Neuronal stem cell (in vitro differentiated cells): Measurements from ENCODE around the gene WDR83.

Experiments used
- DNase-seq: peaks from one replicate; pipeline ENCODE4 v3.0.0-alpha.2; 2013; ENCODE audit warnings: low spot score
- H2AFZ ChIP-seq: one replicate; pipeline ENCODE4 v1.6.1; 2013; ENCODE audit warnings: mild to moderate bottlenecking, low read length, inconsistent platforms
- H2AK5ac ChIP-seq: 2 replicates; pipeline ENCODE4 v1.6.1; 2013; ENCODE audit warnings: low read depth, mild to moderate bottlenecking, inconsistent platforms, low read length, moderate library complexity, mixed read lengths
- H2BK120ac ChIP-seq: 2 replicates; pipeline ENCODE4 v1.6.1; 2013; ENCODE audit warnings: low read depth, mild to moderate bottlenecking, inconsistent platforms, low read length, moderate library complexity, mixed read lengths
- H2BK12ac ChIP-seq: one replicate; pipeline ENCODE4 v1.6.1; 2013; ENCODE audit warnings: low read length, inconsistent platforms
- H2BK15ac ChIP-seq: 2 replicates; pipeline ENCODE4 v1.6.1; 2013; ENCODE audit warnings: mild to moderate bottlenecking, low read length, inconsistent platforms, mixed read lengths
- H2BK5ac ChIP-seq: one replicate; pipeline ENCODE4 v1.6.1; 2013; ENCODE audit warnings: inconsistent platforms, mild to moderate bottlenecking, low read length, moderate library complexity
- H3K14ac ChIP-seq: one replicate; pipeline ENCODE4 v1.6.1; 2013; ENCODE audit warnings: low read length, inconsistent platforms
- H3K18ac ChIP-seq: 2 replicates; pipeline ENCODE4 v1.6.1; 2013; ENCODE audit warnings: low read length, inconsistent platforms
- H3K23ac ChIP-seq: 2 replicates; pipeline ENCODE4 v1.6.1; 2013; ENCODE audit warnings: low read depth, mild to moderate bottlenecking, mixed read lengths, low read length, inconsistent platforms; ENCODE audit not compliant: poor library complexity
- H3K27ac ChIP-seq: replicated peaks from 3 replicates; pipeline ENCODE4 v1.5.1; 2013; ENCODE audit warnings: low read length, inconsistent platforms
- H3K27me3 ChIP-seq, 3 experiments: 2 replicates each; pipeline ENCODE4 v1.6.1; 2013; ENCODE audit warnings: low read length in 3 of 3, mild to moderate bottlenecking in 2 of 3, inconsistent platforms in 1 of 3, low read depth in 1 of 3, mixed read lengths in 1 of 3, moderate library complexity in 1 of 3; ENCODE audit not compliant: control insufficient read depth in 3 of 3, insufficient read depth in 3 of 3
- H3K36me3 ChIP-seq, 2 donors: replicated peaks in 1 of 2; 2 replicates each; pipeline ENCODE4 v1.6.1; 2013; ENCODE audit warnings: low read length in 2 of 2; ENCODE audit not compliant: control insufficient read depth in 2 of 2, insufficient read depth in 2 of 2
- H3K4ac ChIP-seq: 2 replicates; pipeline ENCODE4 v1.6.1; 2013; ENCODE audit warnings: inconsistent platforms, mild to moderate bottlenecking, low read length, moderate library complexity
- H3K4me1 ChIP-seq, 2 donors: 1 replicate in 1 of 2; 2 replicates in 1 of 2; pipeline ENCODE4 v1.6.1; 2013; ENCODE audit warnings: low read length in 2 of 2, low read depth in 1 of 2; ENCODE audit not compliant: control insufficient read depth in 2 of 2, insufficient read depth in 1 of 2
- H3K4me2 ChIP-seq: one replicate; pipeline ENCODE4 v1.6.1; 2013; ENCODE audit warnings: mild to moderate bottlenecking, low read length, inconsistent platforms; ENCODE audit not compliant: insufficient read depth, poor library complexity, severe bottlenecking
- H3K4me3 ChIP-seq, 2 donors: 2 replicates each; pipeline ENCODE4 v1.5.1; 2013; ENCODE audit warnings: low read length in 2 of 2, mild to moderate bottlenecking in 2 of 2, inconsistent platforms in 1 of 2, moderate library complexity in 1 of 2
- H3K79me1 ChIP-seq: one replicate; pipeline ENCODE4 v1.6.1; 2013; ENCODE audit warnings: low read depth, mild to moderate bottlenecking, inconsistent platforms, low read length, moderate library complexity
- H3K9ac ChIP-seq: one replicate; pipeline ENCODE4 v1.6.1; 2013; ENCODE audit warnings: mild to moderate bottlenecking, low read depth, low read length, inconsistent platforms; ENCODE audit not compliant: poor library complexity
- H3K9me3 ChIP-seq, 2 donors: replicated peaks in 1 of 2; 2 replicates each; pipeline versions ENCODE3 to v1.6.1; 2013; ENCODE audit warnings: low read length in 2 of 2, mild to moderate bottlenecking in 2 of 2, inconsistent platforms in 1 of 2, low read depth in 1 of 2, mixed read lengths in 1 of 2, moderate library complexity in 1 of 2; ENCODE audit not compliant: control insufficient read depth in 2 of 2, insufficient read depth in 1 of 2
- H4K8ac ChIP-seq: one replicate; pipeline ENCODE4 v1.6.1; 2013; ENCODE audit warnings: low read depth, mild to moderate bottlenecking, inconsistent platforms, low read length, moderate library complexity
- H4K91ac ChIP-seq: one replicate; pipeline ENCODE4 v1.6.1; 2013; ENCODE audit warnings: low read length, low read depth, mild to moderate bottlenecking, inconsistent platforms; ENCODE audit not compliant: poor library complexity
- WGBS, 2 donors: extraction: QIAGEN DNeasy Blood & Tissue Kit; methylation state at CpG; one replicate each; pipeline ENCODE4 v1.1.7; 2013; ENCODE audit warnings: missing lambda C conversion rate in 2 of 2, mixed read lengths in 1 of 2; ENCODE audit not compliant: insufficient read length in 2 of 2, insufficient replicate concordance in 1 of 2; ENCODE audit errors: extremely low coverage in 2 of 2; 5-methylcytosine and 5-hydroxymethylcytosine counted together

WDR83 gene

GRCh38 chr19:12655546-12655945 lies 11.1 kb upstream of the WDR83 start:
- H3K27ac ChIP-seq = no peak overlapping the region
- no peak overlapping the region for H2BK15ac ChIP-seq
- no peak overlapping the region for H2BK5ac ChIP-seq
- no peak overlapping the region for H4K91ac ChIP-seq
- no peak overlapping the region for H3K4me3 ChIP-seq
- H3K9ac ChIP-seq = no peak overlapping the region
- no peaks in the 10 kb centered on the region for H3K27me3 ChIP-seq
- no peak overlapping the region for H3K23ac ChIP-seq
- H2BK12ac ChIP-seq = no peak overlapping the region
- H3K36me3 ChIP-seq = peaks cover 21 to 57% of the 10 kb centered on the region in 2 donors
- no peak overlapping the region for H2AFZ ChIP-seq
- no peak overlapping the region for H3K4ac ChIP-seq
- H2AK5ac ChIP-seq = no peak overlapping the region
- no peak overlapping the region for H3K14ac ChIP-seq
- no peak overlapping the region for H4K8ac ChIP-seq
- H3K18ac ChIP-seq = no peak overlapping the region
- H3K79me1 ChIP-seq = peaks cover 4% of the 10 kb centered on the region
- no peak overlapping the region for H3K4me2 ChIP-seq
- H3K4me1 ChIP-seq = no peaks in the 10 kb centered on the region
- WGBS, 2 donors = no CpG with 5 or more reads among the region's 8 CpGs
- H3K9me3 ChIP-seq = peaks cover 0 to 2% of the 10 kb centered on the region in 2 donors
- H2BK120ac ChIP-seq = no peak overlapping the region
- DNase-seq = no peak

- Histone ChIP-seq H3K18ac (peak overlapping the region; percentile 57), H3K4me3 (no peak overlapping the region), H3K9ac (peak overlapping the region; percentile 44), H3K4me2 (no peak overlapping the region), H2BK5ac (no peak overlapping the region), H4K91ac (no peak overlapping the region), H3K14ac (no peak overlapping the region), H3K27me3 (no peaks in the 10 kb centered on the region), H4K8ac (no peak overlapping the region), H3K27ac (no peak overlapping the region), H3K4me1 (no peaks in the 10 kb centered on the region), H3K4ac (no peak overlapping the region), H2BK15ac (peak overlapping the region; percentile 58), H2BK12ac (no peak overlapping the region), H3K79me1 (peaks cover 4% of the 10 kb centered on the region), H2BK120ac (no peak overlapping the region), H3K36me3 (peaks cover 28 to 67% of the 10 kb centered on the region in 2 donors), H2AK5ac (no peak overlapping the region), H3K9me3 (peaks cover 0 to 2% of the 10 kb centered on the region in 2 donors), H2AFZ (no peak overlapping the region), H3K23ac (no peak overlapping the region)
- no peak for DNase-seq
- WGBS, 2 donors = no CpG with 5 or more reads among the region's 50 CpGs
These were observed 9.6 kb upstream of the WDR83 start for GRCh38 chr19:12656899-12657571.

GRCh38 chr19:12657966-12658365 lies 8.6 kb upstream of the WDR83 start:
- Histone ChIP-seq H3K4ac (no peak overlapping the region), H3K27ac (no peak overlapping the region), H3K79me1 (peaks cover 4% of the 10 kb centered on the region), H3K4me2 (no peak overlapping the region), H4K91ac (no peak overlapping the region), H3K27me3 (no peaks in the 10 kb centered on the region), H3K14ac (no peak overlapping the region), H3K9me3 (peaks cover 0 to 2% of the 10 kb centered on the region in 2 donors), H2BK5ac (peak overlapping the region; percentile 24), H2BK120ac (no peak overlapping the region), H2BK12ac (peak overlapping the region; percentile 41), H2AFZ (no peak overlapping the region), H3K23ac (peak overlapping the region; percentile 43), H3K4me1 (no peaks in the 10 kb centered on the region), H3K4me3 (no peak overlapping the region), H3K9ac (no peak overlapping the region), H2BK15ac (no peak overlapping the region), H4K8ac (no peak overlapping the region), H3K18ac (no peak overlapping the region), H2AK5ac (peak overlapping the region; percentile 63), H3K36me3 (peaks cover 28 to 69% of the 10 kb centered on the region in 2 donors)
- no peak for DNase-seq
- no CpG with 5 or more reads among the region's 22 CpGs for WGBS, 2 donors

- Histone ChIP-seq H3K18ac (no peak overlapping the region), H3K36me3 (peaks cover 33 to 76% of the 10 kb centered on the region in 2 donors), H3K9me3 (peaks cover 0 to 2% of the 10 kb centered on the region in 2 donors), H2BK120ac (no peak overlapping the region), H4K91ac (no peak overlapping the region), H2BK12ac (no peak overlapping the region), H3K4me1 (peaks cover 0 to under 1% of the 10 kb centered on the region in 2 donors), H4K8ac (no peak overlapping the region), H3K4ac (no peak overlapping the region), H3K23ac (no peak overlapping the region), H2AFZ (no peak overlapping the region), H3K4me3 (no peak overlapping the region), H2AK5ac (no peak overlapping the region), H2BK5ac (no peak overlapping the region), H3K27ac (no peak overlapping the region), H3K79me1 (peaks cover 3% of the 10 kb centered on the region), H3K27me3 (no peaks in the 10 kb centered on the region), H2BK15ac (no peak overlapping the region), H3K4me2 (no peak overlapping the region), H3K9ac (no peak overlapping the region), H3K14ac (no peak overlapping the region)
- no CpG with 5 or more reads among the region's 12 CpGs for WGBS, 2 donors
- DNase-seq = no peak
These were observed 5.6 kb upstream of the WDR83 start for GRCh38 chr19:12660980-12661379.
